GM23248 (cell line): ENCODE data around the gene ERBB4.

Source experiments
- EZH2 ChIP-seq: fragments of 200-600 bp; sonication (generic); IDR thresholded peaks from 2 replicates; pipeline ENCODE4 v1.6.1; 2018; ENCODE audit warnings: antibody characterized with exemption, mild to moderate bottlenecking; ENCODE audit not compliant: insufficient read depth, poor library complexity, severe bottlenecking
- EZH2phosphoT487 ChIP-seq: fragments of 200-600 bp; sonication (generic); IDR thresholded peaks from 2 replicates; pipeline ENCODE4 v1.6.1; 2018; ENCODE audit warnings: antibody characterized with exemption, moderate library complexity, mild to moderate bottlenecking, low read depth; ENCODE audit not compliant: insufficient read depth

DNA sequence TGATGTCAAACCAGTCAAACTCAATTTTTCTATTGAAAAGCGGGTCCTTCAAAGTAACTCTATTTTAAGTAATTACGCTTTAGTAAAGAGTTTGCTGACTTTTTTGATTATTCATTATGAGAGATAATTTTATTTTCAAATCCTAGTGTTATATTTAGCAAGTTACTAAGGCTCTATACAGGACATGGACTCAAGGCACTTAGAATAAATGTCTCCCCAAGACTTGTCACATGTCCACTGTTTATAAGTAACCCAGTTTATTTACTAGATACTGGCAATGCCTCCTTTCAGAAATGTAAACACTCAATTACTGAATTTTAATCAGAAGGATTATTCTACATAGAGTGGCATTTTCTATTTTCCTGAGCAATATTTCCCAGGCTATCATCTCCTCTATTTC lies 638.1 kb downstream of the ERBB4 start:
- TF ChIP-seq EZH2 (no peak), EZH2phosphoT487 (no peak)
